Hematopoietic multipotent progenitor cell treated with erythropoietin and hydrocortisone succinate and interleukin-3 and kit ligand, for 4 days (in vitro differentiated cells): ENCODE data around the gene DNAAF3.
"Not testable (repeated sequence)": the region's sequence is repeated elsewhere in the genome, so short reads cannot be mapped to it uniquely, and the experiment has no call there.

Experiments used
- DNase-seq: peaks from one replicate; pipeline ENCODE4 v3.0.0-alpha.2; 2015

The DNAAF3 gene

GRCh38 chr19:55175117-55175867 lies 8.9 kb upstream of the DNAAF3 start:
- no peak for DNase-seq

- no peak for DNase-seq
These were observed 8.2 kb upstream of the DNAAF3 start for GRCh38 chr19:55174425-55175116.

GRCh38 chr19:55173714-55174409 lies 7.4 kb upstream of the DNAAF3 start:
- peak; percentile 65 for DNase-seq

GRCh38 chr19:55173186-55173713 lies 6.8 kb upstream of the DNAAF3 start:
- no peak for DNase-seq

GRCh38 chr19:55172741-55173140 lies 6.3 kb upstream of the DNAAF3 start:
- DNase-seq, result no peak

GRCh38 chr19:55172318-55172717 lies 5.9 kb upstream of the DNAAF3 start:
- not testable (repeated sequence) for DNase-seq

- DNase-seq, result no peak
These were observed 5.0 kb upstream of the DNAAF3 start for GRCh38 chr19:55171440-55171839.

- no peak for DNase-seq
These were observed 2.7 kb upstream of the DNAAF3 start for GRCh38 chr19:55169136-55169535.

- DNase-seq, result peak; percentile 94
These were observed 372 bp downstream of the DNAAF3 start for GRCh38 chr19:55165952-55166529.

GRCh38 chr19:55161571-55162322 lies 4.7 kb downstream of the DNAAF3 start:
- DNase-seq, result no peak

GRCh38 chr19:55160986-55161365 lies 5.4 kb downstream of the DNAAF3 start:
- no peak for DNase-seq

GRCh38 chr19:55160128-55160985 lies 6.1 kb downstream of the DNAAF3 start:
- peak; percentile 97 for DNase-seq

GRCh38 chr19:55158848-55159749 lies 7.3 kb downstream of the DNAAF3 start:
- DNase-seq, result peak; percentile 94

- DNase-seq, result no peak
These were observed 8.0 kb downstream of the DNAAF3 start for GRCh38 chr19:55158423-55158822.

- no peak for DNase-seq
These were observed 9.1 kb downstream of the DNAAF3 start, which contains the start of gene TNNI3 for GRCh38 chr19:55157064-55157908. Gene TNNI3, minus strand, starts transcription at chr19:55157732. Its CDS starts 143 bp downstream, at chr19:55157589.

- DNase-seq, result peak; percentile 36
These were observed 10.0 kb downstream of the DNAAF3 start for GRCh38 chr19:55156202-55157063.

- not testable (repeated sequence) for DNase-seq
These were observed 10.6 kb downstream of the DNAAF3 start for GRCh38 chr19:55155784-55156183.

GRCh38 chr19:55153652-55154264 lies 12.7 kb downstream of the DNAAF3 start:
- no peak for DNase-seq
